Nephron progenitor cell (in vitro differentiated cells): Measurements from ENCODE around the gene CYFIP1.

Experiments used
- DNase-seq: peaks from one replicate; pipeline ENCODE4 v3.0.0; 2021
- H3K27ac Mint-ChIP-seq: 2 replicates; pipeline ENCODE4 v1.8.0; 2021; ENCODE audit warnings: mild to moderate bottlenecking, moderate library complexity, mixed read lengths
- H3K27me3 Mint-ChIP-seq: 2 replicates; pipeline ENCODE4 v1.8.0; 2021; ENCODE audit warnings: mild to moderate bottlenecking, low read depth, mixed read lengths; ENCODE audit not compliant: poor library complexity
- H3K36me3 Mint-ChIP-seq: 2 replicates; pipeline ENCODE4 v1.8.0; 2021; ENCODE audit warnings: low read depth, mixed read lengths
- H3K4me1 Mint-ChIP-seq: 2 replicates; pipeline ENCODE4 v1.8.0; 2021; ENCODE audit warnings: mixed read lengths
- H3K4me3 Mint-ChIP-seq: 2 replicates; pipeline ENCODE4 v1.8.0; 2021; ENCODE audit warnings: mild to moderate bottlenecking, moderate library complexity, mixed read lengths
- H3K9me3 Mint-ChIP-seq: 2 replicates; pipeline ENCODE4 v1.8.0; 2021; ENCODE audit warnings: mild to moderate bottlenecking, moderate library complexity, mixed read lengths
- CTCF ChIP-seq: fragments of 200-600 bp; sonication (generic); IDR thresholded peaks from 2 replicates; pipeline ENCODE4 v1.5.0; 2021; ENCODE audit warnings: antibody characterized with exemption

CYFIP1 gene

GRCh38 chr15:22904736-22905135 lies 75.4 kb downstream of the CYFIP1 start:
- Mint-ChIP-seq H3K9me3 (no peaks in the 10 kb centered on the region), H3K4me3 (no peak overlapping the region), H3K36me3 (peaks cover 59% of the 10 kb centered on the region), H3K27me3 (no peaks in the 10 kb centered on the region), H3K4me1 (no peaks in the 10 kb centered on the region), H3K27ac (no peak overlapping the region)
- TF ChIP-seq CTCF: no peak
- DNase-seq: no peak

- H3K27me3 Mint-ChIP-seq: no peaks in the 10 kb centered on the region
- no peak for TF ChIP-seq CTCF
- H3K4me3 Mint-ChIP-seq: no peak overlapping the region
- DNase-seq: no peak
- H3K9me3 Mint-ChIP-seq: no peaks in the 10 kb centered on the region
- no peaks in the 10 kb centered on the region for H3K4me1 Mint-ChIP-seq
- H3K27ac Mint-ChIP-seq: no peak overlapping the region
- H3K36me3 Mint-ChIP-seq: peaks cover 59% of the 10 kb centered on the region
These were observed 76.1 kb downstream of the CYFIP1 start for GRCh38 chr15:22903961-22904534.

GRCh38 chr15:22903427-22903826 lies 76.7 kb downstream of the CYFIP1 start:
- TF ChIP-seq CTCF: no peak
- Mint-ChIP-seq H3K36me3 (peaks cover 57% of the 10 kb centered on the region), H3K9me3 (no peaks in the 10 kb centered on the region), H3K27ac (no peak overlapping the region), H3K4me3 (no peak overlapping the region), H3K4me1 (no peaks in the 10 kb centered on the region), H3K27me3 (no peaks in the 10 kb centered on the region)
- no peak for DNase-seq

- Mint-ChIP-seq H3K27me3 (no peaks in the 10 kb centered on the region), H3K36me3 (peaks cover 55% of the 10 kb centered on the region), H3K27ac (no peak overlapping the region), H3K4me1 (no peaks in the 10 kb centered on the region), H3K4me3 (no peak overlapping the region), H3K9me3 (no peaks in the 10 kb centered on the region)
- DNase-seq: no peak
- TF ChIP-seq CTCF: no peak
These were observed 77.2 kb downstream of the CYFIP1 start for GRCh38 chr15:22902981-22903380.

DNA sequence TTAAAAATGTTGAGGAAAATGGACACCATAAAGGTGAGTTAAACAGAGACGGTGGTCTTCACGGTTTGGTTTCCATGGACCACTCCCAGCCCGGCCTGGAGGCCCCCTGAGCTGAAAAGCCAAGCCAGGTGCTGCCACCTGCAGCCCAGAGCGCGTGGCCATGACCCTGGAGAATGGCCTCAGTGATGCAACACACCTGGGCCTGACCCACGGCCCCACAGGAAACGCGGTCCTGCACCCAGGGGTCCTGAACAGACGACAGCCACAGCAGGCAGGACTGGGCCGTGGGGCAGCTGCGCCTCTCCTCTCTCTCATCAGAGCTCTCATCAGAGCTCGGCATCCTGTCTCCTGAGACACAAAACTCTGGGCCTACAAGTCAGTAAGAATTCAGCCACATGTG lies 77.6 kb downstream of the CYFIP1 start:
- no peak for DNase-seq
- no peaks in the 10 kb centered on the region for H3K4me1 Mint-ChIP-seq
- H3K27ac Mint-ChIP-seq: no peak overlapping the region

More for the DNA sequence above, 77.6 kb downstream of the CYFIP1 start:
- H3K4me3 Mint-ChIP-seq: no peak overlapping the region
- peaks cover 55% of the 10 kb centered on the region for H3K36me3 Mint-ChIP-seq
- TF ChIP-seq CTCF: no peak
- H3K9me3 Mint-ChIP-seq: no peaks in the 10 kb centered on the region
- H3K27me3 Mint-ChIP-seq: no peaks in the 10 kb centered on the region
